ENCODE measurements around the gene GATA3. TPM values are rescaled to one million over a fixed set of nuclear protein-coding genes. Genes with fewer than 3 reads are reported as not detected.
"Not testable (repeated sequence)": the region's sequence is repeated elsewhere in the genome, so short reads cannot be mapped to it uniquely, and the experiment has no call there.

The GATA3 gene
- 100 to 1,000 TPM in 1 of 4 donors, 10 to 100 TPM in 2, 1 to 10 TPM in 1; 3.6 to 118 (median 89.6) TPM for polyA plus RNA-seq (ENCODE audit: insufficient read length in 4 of 4)

GRCh38 chr10:8054494-8055407, at the start of gene GATA3:
Gene GATA3, plus strand, starts transcription at chr10:8054688. Its CDS starts 968 bp downstream, at chr10:8055656.
- no peak for DNase-seq (ENCODE audit: low read depth in 4 of 4, low spot score in 3 of 4)

- DNase-seq (ENCODE audit: low read depth in 4 of 4, low spot score in 3 of 4), result no peak
These were observed 48.1 kb upstream of the GATA3 start for GRCh38 chr10:8006274-8006999.

- DNase-seq (ENCODE audit: low read depth in 4 of 4, low spot score in 3 of 4), result no peak
These were observed 45.5 kb upstream of the GATA3 start for GRCh38 chr10:8009031-8009430.

- DNase-seq (ENCODE audit: low read depth in 4 of 4, low spot score in 3 of 4), result no peak
These were observed 41.5 kb upstream of the GATA3 start for GRCh38 chr10:8013006-8013405.

- DNase-seq (ENCODE audit: low read depth in 4 of 4, low spot score in 3 of 4), result no peak
These were observed 40.9 kb upstream of the GATA3 start for GRCh38 chr10:8013619-8014018.

- no peak for DNase-seq (ENCODE audit: low read depth in 4 of 4, low spot score in 3 of 4)
These were observed 39.8 kb upstream of the GATA3 start for GRCh38 chr10:8014649-8015048.

GRCh38 chr10:8017277-8017676, 37.2 kb upstream of the GATA3 start:
- DNase-seq (ENCODE audit: low read depth in 4 of 4, low spot score in 3 of 4), result no peak

GRCh38 chr10:8023321-8023720, 31.2 kb upstream of the GATA3 start:
- DNase-seq (ENCODE audit: low read depth in 4 of 4, low spot score in 3 of 4), result no peak

- DNase-seq (ENCODE audit: low read depth in 4 of 4, low spot score in 3 of 4), result no peak
These were observed 30.6 kb upstream of the GATA3 start for GRCh38 chr10:8023851-8024250.

GRCh38 chr10:8026349-8027259, 27.9 kb upstream of the GATA3 start:
- no peak for DNase-seq (ENCODE audit: low read depth in 4 of 4, low spot score in 3 of 4)

- DNase-seq (ENCODE audit: low read depth in 4 of 4, low spot score in 3 of 4), result not testable (repeated sequence)
These were observed 23.3 kb upstream of the GATA3 start for GRCh38 chr10:8031211-8031610.

GRCh38 chr10:8032558-8032957, 21.9 kb upstream of the GATA3 start:
- DNase-seq (ENCODE audit: low read depth in 4 of 4, low spot score in 3 of 4), result no peak

- DNase-seq (ENCODE audit: low read depth in 4 of 4, low spot score in 3 of 4), result no peak
These were observed 20.5 kb upstream of the GATA3 start for GRCh38 chr10:8033812-8034465.

GRCh38 chr10:8034466-8035005, 20.0 kb upstream of the GATA3 start:
- no peak for DNase-seq (ENCODE audit: low read depth in 4 of 4, low spot score in 3 of 4)

- no peak for DNase-seq (ENCODE audit: low read depth in 4 of 4, low spot score in 3 of 4)
These were observed 19.4 kb upstream of the GATA3 start for GRCh38 chr10:8035006-8035640.

GRCh38 chr10:8035641-8036470, 18.6 kb upstream of the GATA3 start:
- DNase-seq (ENCODE audit: low read depth in 4 of 4, low spot score in 3 of 4), result no peak

- DNase-seq (ENCODE audit: low read depth in 4 of 4, low spot score in 3 of 4), result no peak
These were observed 17.8 kb upstream of the GATA3 start for GRCh38 chr10:8036506-8037198.

Data from left renal pelvis (tissue), 4 donors.